ENCODE results near the gene ZNF837.
"Not testable (repeated sequence)": the region's sequence is repeated elsewhere in the genome, so short reads cannot be mapped to it uniquely, and the experiment has no call there.

The ZNF837 gene

GRCh38 chr19:58350001-58350861 lies 30.6 kb downstream of the ZNF837 start:
- no peak for DNase-seq (ENCODE audit: low spot score)

- no peak for DNase-seq (ENCODE audit: low spot score)
These were observed 31.2 kb downstream of the ZNF837 start for GRCh38 chr19:58349590-58349989.

- not testable (repeated sequence) for DNase-seq (ENCODE audit: low spot score)
These were observed 32.8 kb downstream of the ZNF837 start for GRCh38 chr19:58348080-58348479.

GRCh38 chr19:58346961-58347929 lies 33.6 kb downstream of the ZNF837 start:
- DNase-seq (ENCODE audit: low spot score) = peak; percentile 63

- DNase-seq (ENCODE audit: low spot score) = no peak
These were observed 35.3 kb downstream of the ZNF837 start for GRCh38 chr19:58345558-58345957.

- no peak for DNase-seq (ENCODE audit: low spot score)
These were observed 41.8 kb downstream of the ZNF837 start for GRCh38 chr19:58338825-58339558.

- DNase-seq (ENCODE audit: low spot score) = no peak
These were observed 42.5 kb downstream of the ZNF837 start for GRCh38 chr19:58338336-58338735.

GRCh38 chr19:58336820-58337219 lies 44.0 kb downstream of the ZNF837 start:
- DNase-seq (ENCODE audit: low spot score) = no peak

GRCh38 chr19:58336216-58336615 lies 44.6 kb downstream of the ZNF837 start:
- no peak for DNase-seq (ENCODE audit: low spot score)

GRCh38 chr19:58335630-58336029 lies 45.2 kb downstream of the ZNF837 start:
- no peak for DNase-seq (ENCODE audit: low spot score)

GRCh38 chr19:58334691-58335249 lies 46.1 kb downstream of the ZNF837 start:
- DNase-seq (ENCODE audit: low spot score) = no peak

GRCh38 chr19:58332697-58333096 lies 48.1 kb downstream of the ZNF837 start:
- no peak for DNase-seq (ENCODE audit: low spot score)

- peak; percentile 98 for DNase-seq (ENCODE audit: low spot score)
These were observed 50.4 kb downstream of the ZNF837 start for GRCh38 chr19:58330458-58330857.

GRCh38 chr19:58328999-58329398 lies 51.8 kb downstream of the ZNF837 start:
- DNase-seq (ENCODE audit: low spot score) = no peak

GRCh38 chr19:58326914-58327726 lies 53.7 kb downstream of the ZNF837 start, which contains the start of gene ZSCAN22:
Gene ZSCAN22, plus strand, starts transcription at chr19:58326994. Its CDS starts 7,809 bp downstream, at chr19:58334803.
- DNase-seq (ENCODE audit: low spot score) = peak; percentile 96

GRCh38 chr19:58326501-58326913 lies 54.3 kb downstream of the ZNF837 start:
- no peak for DNase-seq (ENCODE audit: low spot score)

GRCh38 chr19:58325311-58326022 lies 55.4 kb downstream of the ZNF837 start:
- DNase-seq (ENCODE audit: low spot score) = no peak

GRCh38 chr19:58319241-58319640 lies 61.6 kb downstream of the ZNF837 start:
- no peak for DNase-seq (ENCODE audit: low spot score)

GRCh38 chr19:58318297-58318696 lies 62.5 kb downstream of the ZNF837 start:
- no peak for DNase-seq (ENCODE audit: low spot score)
